GM12864 (cell line): ENCODE data around the gene MFN2.
"Not testable (repeated sequence)": the region's sequence is repeated elsewhere in the genome, so short reads cannot be mapped to it uniquely, and the experiment has no call there.

Source experiments
- DNase-seq: peaks from one replicate; pipeline ENCODE4 v3.0.0-alpha.2; 2011; ENCODE audit warnings: low read depth
- H3K4me3 ChIP-seq: 2 replicates; pipeline ENCODE4 v1.5.1; 2011; ENCODE audit warnings: mild to moderate bottlenecking, low read depth, low read length, control low read depth
- CTCF ChIP-seq: IDR thresholded peaks from 2 replicates; pipeline ENCODE4 v1.5.1; 2011; ENCODE audit warnings: low read depth, mild to moderate bottlenecking, moderate library complexity, low read length, control low read depth, inconsistent platforms; ENCODE audit errors: missing control alignments

The MFN2 gene

GRCh38 chr1:12006167-12006921 is 26.1 kb downstream of the MFN2 start:
- no peak for DNase-seq
- TF ChIP-seq CTCF, result no peak
- H3K4me3 ChIP-seq, result no peak overlapping the region

- no peak for DNase-seq
- no peak for TF ChIP-seq CTCF
These were observed 27.0 kb downstream of the MFN2 start for GRCh38 chr1:12007204-12007603.

GRCh38 chr1:12008355-12008754 is 28.1 kb downstream of the MFN2 start:
- not testable (repeated sequence) for H3K4me3 ChIP-seq, DNase-seq

More at GRCh38 chr1:12007204-12007603, 27.0 kb downstream of the MFN2 start:
- no peak overlapping the region for H3K4me3 ChIP-seq

GRCh38 chr1:12009318-12009947 is 29.2 kb downstream of the MFN2 start:
- H3K4me3 ChIP-seq, result no peak overlapping the region
- DNase-seq, result no peak
- no peak for TF ChIP-seq CTCF

- no peak for TF ChIP-seq CTCF
- no peak overlapping the region for H3K4me3 ChIP-seq
- no peak for DNase-seq
These were observed 30.7 kb downstream of the MFN2 start for GRCh38 chr1:12010746-12011570.

GRCh38 chr1:12011998-12012397 is 31.8 kb downstream of the MFN2 start:
- no peak for TF ChIP-seq CTCF
- no peak for DNase-seq

More at GRCh38 chr1:12011998-12012397, 31.8 kb downstream of the MFN2 start:
- H3K4me3 ChIP-seq, result no peak overlapping the region
